GM23338 (cell line): Measurements from ENCODE around the gene WRNIP1. TPM values are rescaled to one million over a fixed set of nuclear protein-coding genes. Genes with fewer than 3 reads are reported as not detected.

Experiments used
- ATAC-seq: fragments of 200-7000 bp; cut with Tn5 transposase; 3 replicates; pipeline ENCODE4 v1.9.1; 2020
- DNase-seq: peaks from one replicate; pipeline ENCODE4 v3.0.0-alpha.2; 2015; ENCODE audit warnings: low spot score
- H2AFZ ChIP-seq: fragments of 200-600 bp; sonication (generic); 2 replicates; pipeline ENCODE4 v1.8.0; 2016; ENCODE audit warnings: antibody characterized with exemption, mild to moderate bottlenecking, moderate library complexity
- H3F3A ChIP-seq: fragments of 200-600 bp; sonication (generic); replicated peaks from 2 replicates; pipeline ENCODE4 v1.8.0; 2017; ENCODE audit warnings: antibody characterized with exemption, mixed run types, low read depth
- H3K27ac ChIP-seq: fragments of 200-600 bp; sonication (generic); 2 replicates; pipeline ENCODE4 v1.6.1; 2016; ENCODE audit warnings: low read depth
- H3K27me3 ChIP-seq: fragments of 200-600 bp; sonication (generic); 2 replicates; pipeline ENCODE4 v1.8.0; 2016; ENCODE audit warnings: mild to moderate bottlenecking, mixed run types, moderate library complexity; ENCODE audit not compliant: insufficient read depth
- H3K36me3 ChIP-seq: fragments of 200-600 bp; sonication (generic); 2 replicates; pipeline ENCODE4 v1.8.0; 2016; ENCODE audit warnings: mild to moderate bottlenecking; ENCODE audit not compliant: insufficient read depth
- H3K4me1 ChIP-seq: fragments of 200-600 bp; sonication (generic); 2 replicates; pipeline ENCODE4 v1.8.0; 2016; ENCODE audit warnings: mild to moderate bottlenecking, moderate library complexity; ENCODE audit not compliant: insufficient read depth
- H3K4me2 ChIP-seq: fragments of 200-600 bp; sonication (generic); 2 replicates; pipeline ENCODE4 v1.7.1; 2017; ENCODE audit warnings: mixed run types
- H3K4me3 ChIP-seq: fragments of 200-600 bp; sonication (generic); 2 replicates; pipeline ENCODE4 v1.6.1; 2016; ENCODE audit warnings: mixed run types
- H3K79me2 ChIP-seq: fragments of 200-600 bp; sonication (generic); replicated peaks from 2 replicates; pipeline ENCODE4 v1.8.0; 2017; ENCODE audit warnings: mild to moderate bottlenecking; ENCODE audit not compliant: insufficient read depth
- H3K9me2 ChIP-seq: fragments of 200-600 bp; sonication (generic); 2 replicates; pipeline ENCODE4 v1.8.0; 2017; ENCODE audit not compliant: insufficient read depth
- H4K20me1 ChIP-seq: fragments of 200-600 bp; sonication (generic); replicated peaks from 2 replicates; pipeline ENCODE4 v1.8.0; 2017; ENCODE audit warnings: mild to moderate bottlenecking; ENCODE audit not compliant: insufficient read depth
- H3K27ac Mint-ChIP-seq: 2 replicates; pipeline ENCODE4 v1.8.0; 2020; ENCODE audit warnings: inconsistent platforms, mild to moderate bottlenecking, moderate library complexity, mixed read lengths
- H3K27me3 Mint-ChIP-seq: 3 replicates; pipeline ENCODE4 v1.8.0; 2022; ENCODE audit warnings: low read depth, mild to moderate bottlenecking, moderate library complexity, mixed read lengths, inconsistent platforms; ENCODE audit not compliant: insufficient read depth, poor library complexity
- H3K36me3 Mint-ChIP-seq: 3 replicates; pipeline ENCODE4 v1.8.0; 2021; ENCODE audit warnings: low read depth, mild to moderate bottlenecking, inconsistent platforms, moderate library complexity, mixed read lengths
- H3K4me1 Mint-ChIP-seq: 3 replicates; pipeline ENCODE4 v1.8.0; 2020; ENCODE audit warnings: mild to moderate bottlenecking, inconsistent platforms, mixed read lengths
- H3K4me3 Mint-ChIP-seq: 3 replicates; pipeline ENCODE4 v1.8.0; 2021; ENCODE audit warnings: moderate library complexity, mild to moderate bottlenecking, inconsistent platforms, mixed read lengths
- H3K9me3 Mint-ChIP-seq: 3 replicates; pipeline ENCODE4 v1.8.0; 2020; ENCODE audit warnings: moderate library complexity, mild to moderate bottlenecking, inconsistent platforms, mixed read lengths
- CREB1 ChIP-seq: fragments of 250-450 bp; sonication (Bioruptor Pico); IDR thresholded peaks from 2 replicates; pipeline ENCODE4 v1.5.0; 2020; ENCODE audit warnings: low read depth, mild to moderate bottlenecking, moderate library complexity
- CTCF ChIP-seq, 2 experiments: fragments of 200-600 bp in 1 of 2; sonication (generic) in 1 of 2; conservative IDR thresholded peaks; 2 replicates each; pipeline versions ENCODE4 v1.5.1 to v1.6.1; 2016 to 2017; ENCODE audit warnings: antibody characterized with exemption in 2 of 2, low read depth in 2 of 2, mild to moderate bottlenecking in 2 of 2, moderate library complexity in 1 of 2
- ETS1 ChIP-seq: IDR thresholded peaks from 2 replicates; pipeline ENCODE4 v1.6.1; 2016; ENCODE audit warnings: antibody characterized with exemption
- EZH2 ChIP-seq: fragments of 200-600 bp; sonication (generic); IDR thresholded peaks from one replicate; pipeline ENCODE4 v1.8.0; 2017; ENCODE audit warnings: antibody characterized with exemption, mild to moderate bottlenecking, low read depth; ENCODE audit not compliant: unreplicated experiment
- EZH2phosphoT487 ChIP-seq: fragments of 200-600 bp; sonication (generic); IDR thresholded peaks from one replicate; pipeline ENCODE4 v1.8.1; 2018; ENCODE audit warnings: antibody characterized with exemption; ENCODE audit not compliant: unreplicated experiment
- JUNB ChIP-seq: IDR thresholded peaks from one replicate; pipeline ENCODE4 v1.6.1; 2016; ENCODE audit warnings: antibody characterized with exemption; ENCODE audit not compliant: unreplicated experiment
- NANOG ChIP-seq: IDR thresholded peaks from 2 replicates; pipeline ENCODE4 v1.6.1; 2016; ENCODE audit warnings: antibody characterized with exemption, borderline replicate concordance
- STAT1 ChIP-seq: IDR thresholded peaks from one replicate; pipeline ENCODE4 v1.6.1; 2016; ENCODE audit warnings: antibody characterized with exemption; ENCODE audit not compliant: unreplicated experiment
- ZNF114 ChIP-seq: fragments of 250-450 bp; sonication (Bioruptor Pico); IDR thresholded peaks from 2 replicates; pipeline ENCODE4 v1.5.0; 2020; ENCODE audit warnings: mild to moderate bottlenecking, moderate library complexity
- ZNF331 ChIP-seq: fragments of 250-450 bp; sonication (Bioruptor Pico); IDR thresholded peaks from 2 replicates; pipeline ENCODE4 v1.5.0; 2020; ENCODE audit warnings: low read depth, mild to moderate bottlenecking, moderate library complexity
- ZNF462 ChIP-seq: fragments of 250-450 bp; sonication (Bioruptor Pico); IDR thresholded peaks from 2 replicates; pipeline ENCODE4 v1.5.0; 2020; ENCODE audit warnings: mild to moderate bottlenecking, moderate library complexity
- polyA plus RNA-seq: library from polyadenylated mRNA; unstranded; fragments of >200 nt; fragmentation: Nextera tagmentation; extraction: Ambion mirVana; gene quantifications from 2 replicates; pipeline ENCODE4 v1.2.1, GENCODE V29; 2016
- total RNA-seq: library from RNA; depleted of rRNA; stranded (reverse); fragments of >200 nt; shearing (Covaris generic); gene quantifications from 2 replicates; pipeline ENCODE4 v1.2.3, GENCODE V29; 2014

Gene WRNIP1
- total and polyA plus RNA-seq, 2 experiments from 2014 or later, result 27.6 to 66.0 TPM

GRCh38 chr6:2729921-2730320 lies 35.3 kb upstream of the WRNIP1 start:
- Mint-ChIP-seq H3K4me1 (peaks cover 58% of the 10 kb centered on the region), H3K36me3 (no peaks in the 10 kb centered on the region), H3K9me3 (no peaks in the 10 kb centered on the region), H3K27ac (no peak overlapping the region), H3K4me3 (no peak overlapping the region), H3K27me3 (no peaks in the 10 kb centered on the region)
- Histone ChIP-seq H4K20me1 (no peaks in the 10 kb centered on the region), H3K27me3 (no peaks in the 10 kb centered on the region), H3K36me3 (no peaks in the 10 kb centered on the region), H3K27ac (no peak overlapping the region), H3K79me2 (no peaks in the 10 kb centered on the region), H3K4me1 (peaks cover 28% of the 10 kb centered on the region), H3K9me2 (no peaks in the 10 kb centered on the region), H3K4me2 (no peak overlapping the region), H3K4me3 (no peak overlapping the region), H2AFZ (peak overlapping the region; percentile 56; the same call in 1 of the 2 replicates), H3F3A (0 out of 2 replicates have a peak, but pooled peaks cover 4% of the 10 kb centered on the region)
- ATAC-seq (no peak), DNase-seq (no peak)
- no peak for TF ChIP-seq EZH2phosphoT487
- no peak for TF ChIP-seq CREB1
- no peak for TF ChIP-seq STAT1
- TF ChIP-seq NANOG, result no peak
- no peak for TF ChIP-seq ZNF462 (CRISPR knock-in tag)
- no peak for TF ChIP-seq EZH2
- no peak for TF ChIP-seq ETS1
- TF ChIP-seq ZNF331 (CRISPR knock-in tag), result no peak
- TF ChIP-seq CTCF (conservative IDR thresholded peaks at IDR 0.05; ENCODE audit: low read depth in 2 of 2), result no peak
- no peak for TF ChIP-seq ZNF114
- no peak for TF ChIP-seq JUNB
